ENCODE data around the gene CXCL1. TPM values are rescaled to one million over a fixed set of nuclear protein-coding genes. Genes with fewer than 3 reads are reported as not detected.

CXCL1 gene
- total RNA-seq, 1 experiment from 2014 or later = 0.85 TPM

DNA sequence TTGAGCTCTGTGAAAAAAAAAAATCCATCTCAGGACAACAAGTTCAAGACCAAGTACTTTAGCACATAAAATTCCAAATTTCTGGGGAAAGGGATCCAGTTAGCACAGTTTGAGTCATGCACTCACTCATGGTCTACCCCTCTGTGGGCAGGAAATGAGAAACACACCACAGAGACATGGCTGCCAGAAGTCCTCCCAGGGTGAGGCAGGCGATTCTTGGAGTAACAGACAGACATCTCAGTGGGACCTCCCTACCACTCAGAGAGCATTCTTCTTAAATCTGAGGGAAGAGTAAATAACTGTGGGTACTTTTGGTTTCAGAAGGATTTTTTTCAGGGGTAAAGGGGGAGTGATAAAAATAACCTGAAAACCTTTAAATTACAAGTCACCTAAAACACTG is 14.1 kb downstream of the CXCL1 start (continued):
- TF ChIP-seq, protein P1, sequence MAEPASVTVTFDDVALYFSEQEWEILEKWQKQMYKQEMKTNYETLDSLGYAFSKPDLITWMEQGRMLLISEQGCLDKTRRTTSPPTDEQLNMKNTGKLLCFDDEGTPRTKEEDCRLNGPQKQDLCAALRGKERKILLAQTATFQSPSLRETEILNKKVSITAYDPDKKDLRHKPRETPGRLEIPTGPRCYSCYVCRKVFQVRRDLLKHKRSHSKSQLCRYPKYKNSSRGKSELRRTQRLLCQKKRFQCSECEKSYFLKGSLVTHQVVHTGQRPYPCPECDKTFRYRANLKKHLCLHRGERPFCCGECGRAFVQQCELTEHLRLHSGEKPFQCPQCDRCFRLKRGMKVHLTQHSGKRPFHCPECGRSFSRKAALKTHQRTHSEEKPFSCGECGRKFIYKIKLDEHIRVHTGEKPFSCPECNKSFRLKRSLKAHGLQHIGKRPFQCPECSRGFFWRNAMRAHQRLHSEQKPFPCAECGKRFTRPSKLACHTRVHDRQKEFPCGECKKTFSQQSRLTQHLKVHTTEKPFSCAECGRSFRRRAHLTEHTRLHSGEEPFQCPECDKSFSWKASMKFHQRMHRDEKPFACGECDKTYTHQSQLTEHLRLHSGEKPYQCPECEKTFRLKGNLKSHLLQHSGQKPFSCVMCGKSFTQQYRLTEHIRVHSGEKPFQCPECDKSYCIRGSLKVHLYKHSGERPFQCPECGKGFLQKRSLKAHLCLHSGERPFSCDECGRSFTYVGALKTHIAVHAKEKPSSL (CRISPR knock-in tag; conservative IDR thresholded peaks at IDR 0.05) = no peak
- no peak for TF ChIP-seq RORB (CRISPR knock-in tag; IDR thresholded peaks at IDR 0.05)

DNA sequence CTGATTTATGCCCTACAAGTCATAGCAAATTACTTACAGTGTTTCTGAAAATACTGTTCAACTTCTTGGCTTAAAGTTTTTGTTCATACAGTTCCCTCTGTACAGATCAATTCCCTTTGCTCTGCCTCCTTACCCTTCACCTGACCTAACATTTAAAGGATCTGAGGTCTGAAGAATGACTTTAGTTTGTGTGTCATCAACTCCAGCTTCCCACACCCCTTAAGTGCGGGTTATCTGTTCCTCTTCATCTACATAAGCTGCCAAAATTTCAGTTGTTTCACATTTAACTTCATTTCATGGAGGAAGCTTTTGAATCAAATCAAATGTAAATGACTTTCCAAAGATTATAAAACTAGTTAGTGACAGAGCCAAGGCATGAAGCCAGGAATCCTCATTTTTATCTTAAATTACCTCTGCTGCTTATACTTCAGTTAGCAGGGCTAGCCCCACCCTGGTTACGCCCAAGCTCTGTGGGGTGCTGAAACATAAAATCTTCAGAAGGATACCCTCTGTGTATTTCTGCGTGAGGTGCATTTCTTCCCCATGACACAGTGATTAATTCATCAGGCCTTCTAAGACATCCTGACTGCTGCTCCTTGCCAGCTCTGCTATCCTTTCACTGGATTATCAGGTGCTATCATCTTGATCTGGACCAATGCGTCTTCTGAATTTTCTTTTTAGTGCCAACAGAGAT is 16.5 kb downstream of the CXCL1 start:
- peaks cover 8% of the 10 kb centered on the region; the same call in 1 of the 2 replicates for H3K4me1 Mint-ChIP-seq
- H3K9me3 Mint-ChIP-seq = no peaks in the 10 kb centered on the region
- ChIA-PET CTCF (no interaction called here), POLR2A (no interaction called here)
- no peak for ATAC-seq
- H3K36me3 Mint-ChIP-seq = no peaks in the 10 kb centered on the region
- H3K27ac Mint-ChIP-seq = no peak overlapping the region
- H3K4me3 Mint-ChIP-seq = no peak overlapping the region
- DNase-seq (ENCODE audit: low spot score) = no peak
- no peak for TF ChIP-seq CBFB (CRISPR knock-in tag; IDR thresholded peaks at IDR 0.05; ENCODE audit: low read depth)
- TF ChIP-seq ZNF671 (CRISPR knock-in tag; IDR thresholded peaks at IDR 0.05) = no peak
- TF ChIP-seq MXD4 (CRISPR knock-in tag; IDR thresholded peaks at IDR 0.05; ENCODE audit: borderline replicate concordance) = no peak
- TF ChIP-seq ZNF396 (CRISPR knock-in tag; IDR thresholded peaks at IDR 0.05; ENCODE audit: borderline replicate concordance) = no peak
- TF ChIP-seq MYBL2 (CRISPR knock-in tag; IDR thresholded peaks at IDR 0.05) = no peak
- TF ChIP-seq, protein P2, sequence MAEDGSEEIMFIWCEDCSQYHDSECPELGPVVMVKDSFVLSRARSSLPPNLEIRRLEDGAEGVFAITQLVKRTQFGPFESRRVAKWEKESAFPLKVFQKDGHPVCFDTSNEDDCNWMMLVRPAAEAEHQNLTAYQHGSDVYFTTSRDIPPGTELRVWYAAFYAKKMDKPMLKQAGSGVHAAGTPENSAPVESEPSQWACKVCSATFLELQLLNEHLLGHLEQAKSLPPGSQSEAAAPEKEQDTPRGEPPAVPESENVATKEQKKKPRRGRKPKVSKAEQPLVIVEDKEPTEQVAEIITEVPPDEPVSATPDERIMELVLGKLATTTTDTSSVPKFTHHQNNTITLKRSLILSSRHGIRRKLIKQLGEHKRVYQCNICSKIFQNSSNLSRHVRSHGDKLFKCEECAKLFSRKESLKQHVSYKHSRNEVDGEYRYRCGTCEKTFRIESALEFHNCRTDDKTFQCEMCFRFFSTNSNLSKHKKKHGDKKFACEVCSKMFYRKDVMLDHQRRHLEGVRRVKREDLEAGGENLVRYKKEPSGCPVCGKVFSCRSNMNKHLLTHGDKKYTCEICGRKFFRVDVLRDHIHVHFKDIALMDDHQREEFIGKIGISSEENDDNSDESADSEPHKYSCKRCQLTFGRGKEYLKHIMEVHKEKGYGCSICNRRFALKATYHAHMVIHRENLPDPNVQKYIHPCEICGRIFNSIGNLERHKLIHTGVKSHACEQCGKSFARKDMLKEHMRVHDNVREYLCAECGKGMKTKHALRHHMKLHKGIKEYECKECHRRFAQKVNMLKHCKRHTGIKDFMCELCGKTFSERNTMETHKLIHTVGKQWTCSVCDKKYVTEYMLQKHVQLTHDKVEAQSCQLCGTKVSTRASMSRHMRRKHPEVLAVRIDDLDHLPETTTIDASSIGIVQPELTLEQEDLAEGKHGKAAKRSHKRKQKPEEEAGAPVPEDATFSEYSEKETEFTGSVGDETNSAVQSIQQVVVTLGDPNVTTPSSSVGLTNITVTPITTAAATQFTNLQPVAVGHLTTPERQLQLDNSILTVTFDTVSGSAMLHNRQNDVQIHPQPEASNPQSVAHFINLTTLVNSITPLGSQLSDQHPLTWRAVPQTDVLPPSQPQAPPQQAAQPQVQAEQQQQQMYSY (CRISPR knock-in tag; IDR thresholded peaks at IDR 0.05) = no peak
- TF ChIP-seq ZNF423 (CRISPR knock-in tag; IDR thresholded peaks at IDR 0.05) = no peak
- TF ChIP-seq, protein P3, sequence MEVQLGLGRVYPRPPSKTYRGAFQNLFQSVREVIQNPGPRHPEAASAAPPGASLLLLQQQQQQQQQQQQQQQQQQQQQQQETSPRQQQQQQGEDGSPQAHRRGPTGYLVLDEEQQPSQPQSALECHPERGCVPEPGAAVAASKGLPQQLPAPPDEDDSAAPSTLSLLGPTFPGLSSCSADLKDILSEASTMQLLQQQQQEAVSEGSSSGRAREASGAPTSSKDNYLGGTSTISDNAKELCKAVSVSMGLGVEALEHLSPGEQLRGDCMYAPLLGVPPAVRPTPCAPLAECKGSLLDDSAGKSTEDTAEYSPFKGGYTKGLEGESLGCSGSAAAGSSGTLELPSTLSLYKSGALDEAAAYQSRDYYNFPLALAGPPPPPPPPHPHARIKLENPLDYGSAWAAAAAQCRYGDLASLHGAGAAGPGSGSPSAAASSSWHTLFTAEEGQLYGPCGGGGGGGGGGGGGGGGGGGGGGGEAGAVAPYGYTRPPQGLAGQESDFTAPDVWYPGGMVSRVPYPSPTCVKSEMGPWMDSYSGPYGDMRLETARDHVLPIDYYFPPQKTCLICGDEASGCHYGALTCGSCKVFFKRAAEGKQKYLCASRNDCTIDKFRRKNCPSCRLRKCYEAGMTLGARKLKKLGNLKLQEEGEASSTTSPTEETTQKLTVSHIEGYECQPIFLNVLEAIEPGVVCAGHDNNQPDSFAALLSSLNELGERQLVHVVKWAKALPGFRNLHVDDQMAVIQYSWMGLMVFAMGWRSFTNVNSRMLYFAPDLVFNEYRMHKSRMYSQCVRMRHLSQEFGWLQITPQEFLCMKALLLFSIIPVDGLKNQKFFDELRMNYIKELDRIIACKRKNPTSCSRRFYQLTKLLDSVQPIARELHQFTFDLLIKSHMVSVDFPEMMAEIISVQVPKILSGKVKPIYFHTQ (CRISPR knock-in tag; IDR thresholded peaks at IDR 0.05) = no peak
- TF ChIP-seq, protein P4, sequence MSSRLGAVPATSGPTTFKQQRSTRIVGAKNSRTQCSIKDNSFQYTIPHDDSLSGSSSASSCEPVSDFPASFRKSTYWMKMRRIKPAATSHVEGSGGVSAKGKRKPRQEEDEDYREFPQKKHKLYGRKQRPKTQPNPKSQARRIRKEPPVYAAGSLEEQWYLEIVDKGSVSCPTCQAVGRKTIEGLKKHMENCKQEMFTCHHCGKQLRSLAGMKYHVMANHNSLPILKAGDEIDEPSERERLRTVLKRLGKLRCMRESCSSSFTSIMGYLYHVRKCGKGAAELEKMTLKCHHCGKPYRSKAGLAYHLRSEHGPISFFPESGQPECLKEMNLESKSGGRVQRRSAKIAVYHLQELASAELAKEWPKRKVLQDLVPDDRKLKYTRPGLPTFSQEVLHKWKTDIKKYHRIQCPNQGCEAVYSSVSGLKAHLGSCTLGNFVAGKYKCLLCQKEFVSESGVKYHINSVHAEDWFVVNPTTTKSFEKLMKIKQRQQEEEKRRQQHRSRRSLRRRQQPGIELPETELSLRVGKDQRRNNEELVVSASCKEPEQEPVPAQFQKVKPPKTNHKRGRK (CRISPR knock-in tag; IDR thresholded peaks at IDR 0.05; ENCODE audit: borderline replicate concordance) = no peak
- no peak for TF ChIP-seq HMGA2 (CRISPR knock-in tag; IDR thresholded peaks at IDR 0.05)
- TF ChIP-seq NR3C1 (CRISPR knock-in tag; conservative IDR thresholded peaks at IDR 0.05; ENCODE audit: low read depth) = no peak
- no peak for TF ChIP-seq RELA (CRISPR knock-in tag; IDR thresholded peaks at IDR 0.05; ENCODE audit: borderline replicate concordance)
- no peak for TF ChIP-seq SMAD4 (CRISPR knock-in tag; IDR thresholded peaks at IDR 0.05)
- TF ChIP-seq ZNF121 (CRISPR knock-in tag; IDR thresholded peaks at IDR 0.05) = no peak
- TF ChIP-seq, protein P5, sequence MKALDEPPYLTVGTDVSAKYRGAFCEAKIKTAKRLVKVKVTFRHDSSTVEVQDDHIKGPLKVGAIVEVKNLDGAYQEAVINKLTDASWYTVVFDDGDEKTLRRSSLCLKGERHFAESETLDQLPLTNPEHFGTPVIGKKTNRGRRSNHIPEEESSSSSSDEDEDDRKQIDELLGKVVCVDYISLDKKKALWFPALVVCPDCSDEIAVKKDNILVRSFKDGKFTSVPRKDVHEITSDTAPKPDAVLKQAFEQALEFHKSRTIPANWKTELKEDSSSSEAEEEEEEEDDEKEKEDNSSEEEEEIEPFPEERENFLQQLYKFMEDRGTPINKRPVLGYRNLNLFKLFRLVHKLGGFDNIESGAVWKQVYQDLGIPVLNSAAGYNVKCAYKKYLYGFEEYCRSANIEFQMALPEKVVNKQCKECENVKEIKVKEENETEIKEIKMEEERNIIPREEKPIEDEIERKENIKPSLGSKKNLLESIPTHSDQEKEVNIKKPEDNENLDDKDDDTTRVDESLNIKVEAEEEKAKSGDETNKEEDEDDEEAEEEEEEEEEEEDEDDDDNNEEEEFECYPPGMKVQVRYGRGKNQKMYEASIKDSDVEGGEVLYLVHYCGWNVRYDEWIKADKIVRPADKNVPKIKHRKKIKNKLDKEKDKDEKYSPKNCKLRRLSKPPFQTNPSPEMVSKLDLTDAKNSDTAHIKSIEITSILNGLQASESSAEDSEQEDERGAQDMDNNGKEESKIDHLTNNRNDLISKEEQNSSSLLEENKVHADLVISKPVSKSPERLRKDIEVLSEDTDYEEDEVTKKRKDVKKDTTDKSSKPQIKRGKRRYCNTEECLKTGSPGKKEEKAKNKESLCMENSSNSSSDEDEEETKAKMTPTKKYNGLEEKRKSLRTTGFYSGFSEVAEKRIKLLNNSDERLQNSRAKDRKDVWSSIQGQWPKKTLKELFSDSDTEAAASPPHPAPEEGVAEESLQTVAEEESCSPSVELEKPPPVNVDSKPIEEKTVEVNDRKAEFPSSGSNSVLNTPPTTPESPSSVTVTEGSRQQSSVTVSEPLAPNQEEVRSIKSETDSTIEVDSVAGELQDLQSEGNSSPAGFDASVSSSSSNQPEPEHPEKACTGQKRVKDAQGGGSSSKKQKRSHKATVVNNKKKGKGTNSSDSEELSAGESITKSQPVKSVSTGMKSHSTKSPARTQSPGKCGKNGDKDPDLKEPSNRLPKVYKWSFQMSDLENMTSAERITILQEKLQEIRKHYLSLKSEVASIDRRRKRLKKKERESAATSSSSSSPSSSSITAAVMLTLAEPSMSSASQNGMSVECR (CRISPR knock-in tag; IDR thresholded peaks at IDR 0.05; ENCODE audit: borderline replicate concordance) = no peak
- TF ChIP-seq NFYB (CRISPR knock-in tag; conservative IDR thresholded peaks at IDR 0.05; ENCODE audit: low read depth) = no peak
- no peak for TF ChIP-seq ETV6 (CRISPR knock-in tag; IDR thresholded peaks at IDR 0.05)
- no peaks in the 10 kb centered on the region; the same call in 1 of the 2 replicates for H3K27me3 Mint-ChIP-seq (ENCODE audit: low read depth)

Measured in WTC11 (cell line).